Activated CD8-positive, alpha-beta memory T cell treated with anti-CD3 and anti-CD28 coated beads, Interleukin-2, amount 50 U/mL, for 24 hours (primary cell): ENCODE data around the gene CSTF2T.
A peak's percentile ranks its signal among the peaks of the same experiment; 100 is the strongest.

ENCODE experiments used
- DNase-seq: peaks from one replicate; pipeline ENCODE4 v3.0.0-alpha.2; 2020; ENCODE audit errors: extremely low read depth

Gene CSTF2T

GRCh38 chr10:51699475-51700227 lies at the start of gene CSTF2T:
Gene CSTF2T, minus strand, starts transcription at chr10:51699595. Its CDS starts 46 bp downstream, at chr10:51699549.
- DNase-seq, result peak; percentile 83

GRCh38 chr10:51748959-51749358 lies 49.6 kb upstream of the CSTF2T start:
- no peak for DNase-seq

GRCh38 chr10:51747216-51747615 lies 47.8 kb upstream of the CSTF2T start:
- DNase-seq, result no peak

GRCh38 chr10:51745397-51745796 lies 46.0 kb upstream of the CSTF2T start:
- DNase-seq, result no peak

- no peak for DNase-seq
Measured at GRCh38 chr10:51744235-51745000, 45.0 kb upstream of the CSTF2T start.

- no peak for DNase-seq
Measured at GRCh38 chr10:51743146-51743545, 43.8 kb upstream of the CSTF2T start.

GRCh38 chr10:51733057-51733456 lies 33.7 kb upstream of the CSTF2T start:
- DNase-seq, result no peak

- DNase-seq, result no peak
Measured at GRCh38 chr10:51729822-51730555, 30.6 kb upstream of the CSTF2T start.

GRCh38 chr10:51724038-51724437 lies 24.6 kb upstream of the CSTF2T start:
- DNase-seq, result no peak

- no peak for DNase-seq
Measured at GRCh38 chr10:51718804-51719291, 19.5 kb upstream of the CSTF2T start.

- DNase-seq, result no peak
Measured at GRCh38 chr10:51716981-51717380, 17.6 kb upstream of the CSTF2T start.

- DNase-seq, result no peak
Measured at GRCh38 chr10:51711519-51711891, 12.1 kb upstream of the CSTF2T start.

GRCh38 chr10:51709324-51709972 lies 10.1 kb upstream of the CSTF2T start:
- DNase-seq, result no peak

- no peak for DNase-seq
Measured at GRCh38 chr10:51708609-51709008, 9.2 kb upstream of the CSTF2T start.

- DNase-seq, result no peak
Measured at GRCh38 chr10:51707821-51708424, 8.5 kb upstream of the CSTF2T start.

GRCh38 chr10:51707392-51707791 lies 8.0 kb upstream of the CSTF2T start:
- DNase-seq, result no peak

- no peak for DNase-seq
Measured at GRCh38 chr10:51706225-51706624, 6.8 kb upstream of the CSTF2T start.

- no peak for DNase-seq
Measured at GRCh38 chr10:51705774-51706173, 6.4 kb upstream of the CSTF2T start.

GRCh38 chr10:51700228-51700817 lies 928 bp upstream of the CSTF2T start:
- no peak for DNase-seq

- DNase-seq, result no peak
Measured at GRCh38 chr10:51699145-51699474, 285 bp downstream of the CSTF2T start.

- DNase-seq, result no peak
Measured at GRCh38 chr10:51698473-51699063, 827 bp downstream of the CSTF2T start.
